ENCODE measurements around the gene GATA6. TPM values are rescaled to one million over a fixed set of nuclear protein-coding genes. Genes with fewer than 3 reads are reported as not detected.

The GATA6 gene
- total and polyA plus RNA-seq, 2 experiments from 2014 or later = 0.08 TPM; not detected in 1

DNA sequence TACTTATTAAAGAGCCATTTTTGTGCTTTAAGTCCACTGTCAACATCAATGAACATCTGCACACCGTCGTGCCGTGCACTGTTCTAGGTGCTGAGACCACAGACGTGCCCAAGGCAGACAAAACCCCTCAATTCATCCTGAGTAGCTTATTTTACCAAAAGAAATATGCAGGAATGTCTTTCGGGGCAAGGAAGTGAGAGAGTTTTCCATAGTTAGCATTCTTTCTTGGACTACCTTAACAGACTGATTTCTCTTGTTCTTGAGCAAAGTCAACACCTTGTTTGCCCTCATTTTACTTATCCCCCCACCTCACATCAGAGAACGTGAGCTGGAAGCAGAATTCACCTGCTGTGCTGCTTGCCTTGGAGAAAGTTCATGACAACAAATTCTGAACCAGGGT is 69.3 kb downstream of the GATA6 start:
- Mint-ChIP-seq H3K27me3 (ENCODE audit: insufficient read depth, low read depth, poor library complexity) (peaks cover 1% of the 10 kb centered on the region), H3K36me3 (ENCODE audit: low read depth) (no peaks in the 10 kb centered on the region), H3K9me3 (no peaks in the 10 kb centered on the region), H3K4me1 (peaks cover 6% of the 10 kb centered on the region; the same call in 2 of the 3 replicates), H3K4me3 (no peak overlapping the region), H3K27ac (0 out of 2 replicates have a peak overlapping the region, but pooled peaks have one; percentile 56)
- Histone ChIP-seq H3K36me3 (ENCODE audit: insufficient read depth) (no peaks in the 10 kb centered on the region), H3F3A (replicated peaks; ENCODE audit: low read depth) (no peaks in the 10 kb centered on the region), H3K79me2 (replicated peaks; ENCODE audit: insufficient read depth) (no peaks in the 10 kb centered on the region), H2AFZ (no peak overlapping the region), H3K27me3 (ENCODE audit: insufficient read depth) (no peaks in the 10 kb centered on the region), H4K20me1 (replicated peaks; ENCODE audit: insufficient read depth) (no peaks in the 10 kb centered on the region), H3K9me2 (ENCODE audit: insufficient read depth) (peaks cover 3% of the 10 kb centered on the region; the same call in 1 of the 2 replicates), H3K4me1 (ENCODE audit: insufficient read depth) (no peaks in the 10 kb centered on the region; the same call in 1 of the 2 replicates), H3K27ac (ENCODE audit: low read depth) (no peak overlapping the region), H3K4me3 (no peak overlapping the region), H3K4me2 (no peak overlapping the region)
- TF ChIP-seq, protein P1, sequence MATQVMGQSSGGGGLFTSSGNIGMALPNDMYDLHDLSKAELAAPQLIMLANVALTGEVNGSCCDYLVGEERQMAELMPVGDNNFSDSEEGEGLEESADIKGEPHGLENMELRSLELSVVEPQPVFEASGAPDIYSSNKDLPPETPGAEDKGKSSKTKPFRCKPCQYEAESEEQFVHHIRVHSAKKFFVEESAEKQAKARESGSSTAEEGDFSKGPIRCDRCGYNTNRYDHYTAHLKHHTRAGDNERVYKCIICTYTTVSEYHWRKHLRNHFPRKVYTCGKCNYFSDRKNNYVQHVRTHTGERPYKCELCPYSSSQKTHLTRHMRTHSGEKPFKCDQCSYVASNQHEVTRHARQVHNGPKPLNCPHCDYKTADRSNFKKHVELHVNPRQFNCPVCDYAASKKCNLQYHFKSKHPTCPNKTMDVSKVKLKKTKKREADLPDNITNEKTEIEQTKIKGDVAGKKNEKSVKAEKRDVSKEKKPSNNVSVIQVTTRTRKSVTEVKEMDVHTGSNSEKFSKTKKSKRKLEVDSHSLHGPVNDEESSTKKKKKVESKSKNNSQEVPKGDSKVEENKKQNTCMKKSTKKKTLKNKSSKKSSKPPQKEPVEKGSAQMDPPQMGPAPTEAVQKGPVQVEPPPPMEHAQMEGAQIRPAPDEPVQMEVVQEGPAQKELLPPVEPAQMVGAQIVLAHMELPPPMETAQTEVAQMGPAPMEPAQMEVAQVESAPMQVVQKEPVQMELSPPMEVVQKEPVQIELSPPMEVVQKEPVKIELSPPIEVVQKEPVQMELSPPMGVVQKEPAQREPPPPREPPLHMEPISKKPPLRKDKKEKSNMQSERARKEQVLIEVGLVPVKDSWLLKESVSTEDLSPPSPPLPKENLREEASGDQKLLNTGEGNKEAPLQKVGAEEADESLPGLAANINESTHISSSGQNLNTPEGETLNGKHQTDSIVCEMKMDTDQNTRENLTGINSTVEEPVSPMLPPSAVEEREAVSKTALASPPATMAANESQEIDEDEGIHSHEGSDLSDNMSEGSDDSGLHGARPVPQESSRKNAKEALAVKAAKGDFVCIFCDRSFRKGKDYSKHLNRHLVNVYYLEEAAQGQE (IDR thresholded peaks at IDR 0.05; ENCODE audit: unreplicated experiment) = no peak
- TF ChIP-seq EZH2 (IDR thresholded peaks at IDR 0.05; ENCODE audit: low read depth, unreplicated experiment) = no peak
- TF ChIP-seq ZNF462 (CRISPR knock-in tag; IDR thresholded peaks at IDR 0.05) = 0 out of 2 replicates have a peak, but pooled peaks have one; percentile 4
- ATAC-seq (no peak; the same call in 2 of the 3 replicates), DNase-seq (ENCODE audit: low spot score) (peak; percentile 51)
